Measurements from ENCODE around the gene ITIH6.

DNA sequence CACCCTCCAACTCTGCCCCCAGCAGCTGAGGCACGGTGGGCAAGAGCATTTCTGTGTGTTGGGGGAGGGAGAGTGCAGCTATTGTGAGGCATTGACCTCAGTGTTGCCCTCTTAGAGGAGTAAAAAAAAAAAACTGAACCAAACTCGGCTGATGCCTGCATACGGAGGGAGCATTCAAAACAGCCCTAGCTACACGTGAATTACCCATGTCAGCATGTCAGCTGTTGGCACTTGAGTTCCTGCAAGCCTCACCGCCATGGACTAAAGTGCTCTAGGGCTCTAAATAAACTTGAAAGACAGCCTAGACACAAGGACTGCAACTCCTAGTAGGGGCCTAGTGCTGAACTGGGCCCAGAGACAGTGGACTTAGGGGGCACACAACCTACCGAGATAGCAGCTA is 22.0 kb downstream of the ITIH6 start:
- TF ChIP-seq, protein P1, sequence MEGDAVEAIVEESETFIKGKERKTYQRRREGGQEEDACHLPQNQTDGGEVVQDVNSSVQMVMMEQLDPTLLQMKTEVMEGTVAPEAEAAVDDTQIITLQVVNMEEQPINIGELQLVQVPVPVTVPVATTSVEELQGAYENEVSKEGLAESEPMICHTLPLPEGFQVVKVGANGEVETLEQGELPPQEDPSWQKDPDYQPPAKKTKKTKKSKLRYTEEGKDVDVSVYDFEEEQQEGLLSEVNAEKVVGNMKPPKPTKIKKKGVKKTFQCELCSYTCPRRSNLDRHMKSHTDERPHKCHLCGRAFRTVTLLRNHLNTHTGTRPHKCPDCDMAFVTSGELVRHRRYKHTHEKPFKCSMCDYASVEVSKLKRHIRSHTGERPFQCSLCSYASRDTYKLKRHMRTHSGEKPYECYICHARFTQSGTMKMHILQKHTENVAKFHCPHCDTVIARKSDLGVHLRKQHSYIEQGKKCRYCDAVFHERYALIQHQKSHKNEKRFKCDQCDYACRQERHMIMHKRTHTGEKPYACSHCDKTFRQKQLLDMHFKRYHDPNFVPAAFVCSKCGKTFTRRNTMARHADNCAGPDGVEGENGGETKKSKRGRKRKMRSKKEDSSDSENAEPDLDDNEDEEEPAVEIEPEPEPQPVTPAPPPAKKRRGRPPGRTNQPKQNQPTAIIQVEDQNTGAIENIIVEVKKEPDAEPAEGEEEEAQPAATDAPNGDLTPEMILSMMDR (IDR thresholded peaks at IDR 0.05): no peak
- no peak for TF ChIP-seq POLR2A (IDR thresholded peaks at IDR 0.05)

Data from suprapubic skin (tissue), 3 donors.